ENCODE measurements around the gene NRG2.
A peak's percentile ranks its signal among the peaks of the same experiment; 100 is the strongest.

DNA sequence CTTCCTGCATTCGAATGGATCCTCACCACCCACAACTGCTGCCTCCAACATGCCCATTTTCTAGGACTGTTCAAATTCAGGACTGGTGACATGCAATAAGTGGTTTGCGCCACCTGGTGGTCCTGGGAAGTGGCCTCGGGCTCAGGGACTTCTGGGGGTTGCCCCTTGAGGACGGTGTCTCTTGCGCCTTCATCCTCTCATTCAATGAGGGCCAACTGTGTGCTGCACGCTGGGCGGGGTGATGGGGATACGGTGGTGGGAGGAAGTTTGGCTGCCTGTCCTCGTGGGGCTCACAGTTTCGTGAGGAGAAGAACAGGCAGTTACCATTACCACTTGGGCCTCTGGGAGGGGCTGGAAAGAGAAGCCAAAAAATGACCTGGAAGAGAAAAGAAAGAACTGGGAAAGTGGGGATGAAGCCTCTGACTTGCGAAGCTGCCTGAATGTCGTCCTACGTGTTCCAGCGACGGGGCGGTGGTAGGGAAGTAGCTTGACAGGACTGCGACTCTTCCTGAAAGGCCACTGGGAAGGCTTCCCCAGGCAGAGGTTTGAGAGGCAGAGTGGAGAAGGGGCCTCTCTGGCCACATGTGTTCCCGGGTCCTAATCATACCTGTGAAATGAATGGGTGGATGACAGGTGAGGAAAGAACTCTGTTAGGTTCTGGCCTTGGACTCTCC is 198.5 kb downstream of the NRG2 start:
- TF ChIP-seq, protein P1, sequence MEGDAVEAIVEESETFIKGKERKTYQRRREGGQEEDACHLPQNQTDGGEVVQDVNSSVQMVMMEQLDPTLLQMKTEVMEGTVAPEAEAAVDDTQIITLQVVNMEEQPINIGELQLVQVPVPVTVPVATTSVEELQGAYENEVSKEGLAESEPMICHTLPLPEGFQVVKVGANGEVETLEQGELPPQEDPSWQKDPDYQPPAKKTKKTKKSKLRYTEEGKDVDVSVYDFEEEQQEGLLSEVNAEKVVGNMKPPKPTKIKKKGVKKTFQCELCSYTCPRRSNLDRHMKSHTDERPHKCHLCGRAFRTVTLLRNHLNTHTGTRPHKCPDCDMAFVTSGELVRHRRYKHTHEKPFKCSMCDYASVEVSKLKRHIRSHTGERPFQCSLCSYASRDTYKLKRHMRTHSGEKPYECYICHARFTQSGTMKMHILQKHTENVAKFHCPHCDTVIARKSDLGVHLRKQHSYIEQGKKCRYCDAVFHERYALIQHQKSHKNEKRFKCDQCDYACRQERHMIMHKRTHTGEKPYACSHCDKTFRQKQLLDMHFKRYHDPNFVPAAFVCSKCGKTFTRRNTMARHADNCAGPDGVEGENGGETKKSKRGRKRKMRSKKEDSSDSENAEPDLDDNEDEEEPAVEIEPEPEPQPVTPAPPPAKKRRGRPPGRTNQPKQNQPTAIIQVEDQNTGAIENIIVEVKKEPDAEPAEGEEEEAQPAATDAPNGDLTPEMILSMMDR (IDR thresholded peaks at IDR 0.05): peak; percentile 49 to 78 (median 66)
- no peak for TF ChIP-seq POLR2A (IDR thresholded peaks at IDR 0.05)
